ENCODE measurements around the gene FAM149B1. TPM values are rescaled to one million over a fixed set of nuclear protein-coding genes. Genes with fewer than 3 reads are reported as not detected.

FAM149B1 gene
- total and polyA plus RNA-seq, 10 of the 15 experiments (the other 5 are each of a cell fraction or from before 2014, with no cell fraction given): 6.6 to 20.9 (median 11.2) TPM

DNA sequence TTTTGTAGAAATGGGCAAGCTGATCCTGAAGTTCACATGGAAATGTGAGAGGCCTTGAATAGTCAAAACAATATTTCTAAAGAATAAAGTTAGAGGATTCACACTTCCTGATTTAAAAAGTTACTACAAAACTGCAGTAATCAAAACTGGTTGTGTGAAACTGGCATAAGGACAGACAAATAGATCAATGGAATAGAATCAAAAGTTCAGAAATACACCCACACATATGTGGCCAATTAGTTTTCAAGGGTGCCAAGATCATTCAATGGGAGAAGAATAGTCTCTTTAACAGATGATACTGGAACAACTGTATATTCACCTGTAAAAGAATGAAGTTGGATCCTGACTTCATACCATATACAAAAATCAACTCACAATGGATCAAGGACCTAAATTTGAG lies 51.5 kb downstream of the FAM149B1 start:
- H3K79me2 ChIP-seq (ENCODE audit: control insufficient read depth, insufficient read depth, low read length): no peaks in the 10 kb centered on the region
- no peaks in the 10 kb centered on the region for H3K27me3 ChIP-seq (replicated peaks in 1 of 2; ENCODE audit: control insufficient read depth in 2 of 2, insufficient read depth in 2 of 2, low read length in 1 of 2)
- BruUV-seq (replicated peaks): no TSS peak
- no peak overlapping the region for H3K4me3 ChIP-seq
- ATAC-seq (no peak), DNase-seq (ENCODE audit: low read depth, low spot score) (no peak), FAIRE-seq (no peak)
- no peak overlapping the region for H2AFZ ChIP-seq (ENCODE audit: control insufficient read depth, low read depth, low read length)
- no peak overlapping the region for H3K4me2 ChIP-seq (ENCODE audit: control insufficient read depth, insufficient read depth)
- H3K9me3 ChIP-seq (replicated peaks; ENCODE audit: control insufficient read depth, insufficient read depth, low read length): no peaks in the 10 kb centered on the region; the same call in 2 of the 3 replicates
- TF ChIP-seq SUZ12 (IDR thresholded peaks at IDR 0.05; ENCODE audit: unreplicated experiment) (no peak), CBX3 (IDR thresholded peaks at IDR 0.05; ENCODE audit: borderline replicate concordance, low read depth) (no peak), FOS (IDR thresholded peaks at IDR 0.05; ENCODE audit: borderline replicate concordance, extremely low read depth, insufficient read length) (no peak), CHD2 (IDR thresholded peaks at IDR 0.05; ENCODE audit: borderline replicate concordance, low read depth, low read length) (no peak), POLR2AphosphoS2 (IDR thresholded peaks at IDR 0.05; ENCODE audit: low read depth, low read length) (no peak)
- TF ChIP-seq, protein P1, sequence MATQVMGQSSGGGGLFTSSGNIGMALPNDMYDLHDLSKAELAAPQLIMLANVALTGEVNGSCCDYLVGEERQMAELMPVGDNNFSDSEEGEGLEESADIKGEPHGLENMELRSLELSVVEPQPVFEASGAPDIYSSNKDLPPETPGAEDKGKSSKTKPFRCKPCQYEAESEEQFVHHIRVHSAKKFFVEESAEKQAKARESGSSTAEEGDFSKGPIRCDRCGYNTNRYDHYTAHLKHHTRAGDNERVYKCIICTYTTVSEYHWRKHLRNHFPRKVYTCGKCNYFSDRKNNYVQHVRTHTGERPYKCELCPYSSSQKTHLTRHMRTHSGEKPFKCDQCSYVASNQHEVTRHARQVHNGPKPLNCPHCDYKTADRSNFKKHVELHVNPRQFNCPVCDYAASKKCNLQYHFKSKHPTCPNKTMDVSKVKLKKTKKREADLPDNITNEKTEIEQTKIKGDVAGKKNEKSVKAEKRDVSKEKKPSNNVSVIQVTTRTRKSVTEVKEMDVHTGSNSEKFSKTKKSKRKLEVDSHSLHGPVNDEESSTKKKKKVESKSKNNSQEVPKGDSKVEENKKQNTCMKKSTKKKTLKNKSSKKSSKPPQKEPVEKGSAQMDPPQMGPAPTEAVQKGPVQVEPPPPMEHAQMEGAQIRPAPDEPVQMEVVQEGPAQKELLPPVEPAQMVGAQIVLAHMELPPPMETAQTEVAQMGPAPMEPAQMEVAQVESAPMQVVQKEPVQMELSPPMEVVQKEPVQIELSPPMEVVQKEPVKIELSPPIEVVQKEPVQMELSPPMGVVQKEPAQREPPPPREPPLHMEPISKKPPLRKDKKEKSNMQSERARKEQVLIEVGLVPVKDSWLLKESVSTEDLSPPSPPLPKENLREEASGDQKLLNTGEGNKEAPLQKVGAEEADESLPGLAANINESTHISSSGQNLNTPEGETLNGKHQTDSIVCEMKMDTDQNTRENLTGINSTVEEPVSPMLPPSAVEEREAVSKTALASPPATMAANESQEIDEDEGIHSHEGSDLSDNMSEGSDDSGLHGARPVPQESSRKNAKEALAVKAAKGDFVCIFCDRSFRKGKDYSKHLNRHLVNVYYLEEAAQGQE (IDR thresholded peaks at IDR 0.05; ENCODE audit: low read depth, low read length): no peak
- in situ Hi-C loops (cut with MboI) (no loop called here), intact Hi-C loops (cut with micrococcal nuclease; ENCODE audit: unreplicated experiment) (no loop called here)
- no peaks in the 10 kb centered on the region for H3K4me1 ChIP-seq (ENCODE audit: control insufficient read depth, insufficient read depth, low read length)
- peaks cover 0 to 11% of the 10 kb centered on the region in 2 experiments; a peak in 3 of 4 replicates for H3K36me3 ChIP-seq (ENCODE audit: control insufficient read depth in 2 of 2, insufficient read depth in 2 of 2, low read length in 1 of 2)
- ChIA-PET SMC1A (ENCODE audit: uncharacterized antibody, unreplicated experiment) (interaction anchor here (1.0 kb wide), 1 partner anchor 122 kb away, joined by 3 read pairs; the partner anchor contains the start of gene P4HA1), RAD21 (ENCODE audit: unreplicated experiment) (no interaction called here), CTCF (interaction anchor here (0.9 to 1.4 kb wide), 5 partner anchors 21 to 48 kb away, joined by 3 to 6 read pairs (median 3); partner anchors contain the start of gene DNAJC9), POLR2A (no interaction called here)
- no peak overlapping the region for H3K27ac ChIP-seq (ENCODE audit: control insufficient read depth, insufficient read depth)
- no peak overlapping the region for H3K9ac ChIP-seq (ENCODE audit: control insufficient read depth, insufficient read depth, low read length)
- H4K20me1 ChIP-seq (ENCODE audit: control insufficient read depth, insufficient read depth): no peaks in the 10 kb centered on the region
